Inferior parietal cortex (tissue), 1 donor: Measurements from ENCODE around the gene GIT2.
"Not testable (repeated sequence)": the region's sequence is repeated elsewhere in the genome, so short reads cannot be mapped to it uniquely, and the experiment has no call there.

Experiments used
- DNase-seq: peaks from one replicate; pipeline ENCODE4 v3.0.0-alpha.2; 2016; ENCODE audit errors: extremely low spot score

Gene GIT2

GRCh38 chr12:109946505-109946904 is 49.7 kb downstream of the GIT2 start:
- no peak for DNase-seq

GRCh38 chr12:109944561-109945359 is 51.4 kb downstream of the GIT2 start:
- DNase-seq, result no peak

GRCh38 chr12:109943811-109944210 is 52.4 kb downstream of the GIT2 start:
- DNase-seq, result no peak

- no peak for DNase-seq
Observed at GRCh38 chr12:109940339-109940923, 55.7 kb downstream of the GIT2 start.

DNA sequence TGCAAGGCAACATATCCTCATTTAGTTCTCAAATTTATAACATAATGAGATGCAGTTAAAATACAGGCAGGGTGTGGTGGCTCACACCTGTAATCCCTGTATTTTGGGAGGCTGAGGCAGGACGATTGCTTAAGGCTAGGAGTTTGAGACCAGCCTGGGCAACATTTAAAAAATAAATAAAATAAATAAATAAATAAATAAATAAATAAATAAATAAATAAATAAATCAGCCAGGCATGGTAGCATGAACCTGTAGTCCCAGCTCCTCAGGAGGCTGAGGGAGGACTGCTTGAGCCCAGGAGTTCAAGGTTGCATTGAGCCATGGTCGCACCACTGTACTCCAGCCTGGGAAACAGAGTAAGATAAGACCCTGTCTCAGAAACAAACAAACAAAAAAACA is 56.7 kb downstream of the GIT2 start:
- DNase-seq, result no peak

GRCh38 chr12:109938947-109939346 is 57.2 kb downstream of the GIT2 start:
- no peak for DNase-seq

GRCh38 chr12:109937371-109937770 is 58.8 kb downstream of the GIT2 start:
- no peak for DNase-seq

DNA sequence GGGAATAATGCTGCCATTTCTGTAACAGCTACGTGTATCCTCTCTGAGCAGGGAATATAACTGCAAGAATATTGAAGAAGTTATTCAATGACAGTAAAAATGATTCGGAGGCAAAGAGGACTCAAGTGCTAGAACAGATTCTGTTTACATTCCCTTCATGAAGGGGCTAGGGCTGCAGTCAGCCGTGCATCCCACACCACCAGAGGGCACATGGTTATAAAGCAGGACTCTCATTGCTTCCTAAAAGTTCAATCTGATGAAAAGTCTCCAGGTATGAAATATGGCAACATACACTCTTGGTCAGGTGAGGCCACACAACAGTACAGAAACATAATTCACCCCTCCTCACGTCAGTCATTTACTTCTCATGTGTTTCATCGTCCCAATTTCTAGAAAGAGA is 62.1 kb downstream of the GIT2 start:
- DNase-seq, result no peak

GRCh38 chr12:109932878-109933503 is 63.2 kb downstream of the GIT2 start:
- DNase-seq, result no peak

DNA sequence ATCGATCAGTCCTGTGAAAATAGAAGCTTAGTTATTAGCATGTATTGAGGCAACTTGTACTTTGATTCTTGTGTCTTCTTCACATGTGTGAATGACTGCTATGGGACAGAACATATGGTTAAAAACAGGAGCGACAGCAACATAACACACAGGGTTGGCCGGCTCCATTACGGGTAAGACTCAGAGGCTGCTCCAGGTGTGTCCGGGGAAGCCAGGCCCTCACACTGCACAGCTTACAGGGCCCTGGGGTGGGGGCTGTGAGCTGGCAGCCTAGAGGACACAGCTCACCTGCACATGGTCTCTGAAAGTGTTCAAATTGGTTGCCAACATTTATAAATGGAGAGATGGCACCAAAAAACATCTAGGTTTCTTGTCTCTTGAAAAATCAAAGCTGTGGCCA is 65.0 kb downstream of the GIT2 start:
- DNase-seq, result no peak

GRCh38 chr12:109930028-109930800 is 66.0 kb downstream of the GIT2 start:
- DNase-seq, result no peak

GRCh38 chr12:109929326-109929725 is 66.8 kb downstream of the GIT2 start:
- DNase-seq, result not testable (repeated sequence)

DNA sequence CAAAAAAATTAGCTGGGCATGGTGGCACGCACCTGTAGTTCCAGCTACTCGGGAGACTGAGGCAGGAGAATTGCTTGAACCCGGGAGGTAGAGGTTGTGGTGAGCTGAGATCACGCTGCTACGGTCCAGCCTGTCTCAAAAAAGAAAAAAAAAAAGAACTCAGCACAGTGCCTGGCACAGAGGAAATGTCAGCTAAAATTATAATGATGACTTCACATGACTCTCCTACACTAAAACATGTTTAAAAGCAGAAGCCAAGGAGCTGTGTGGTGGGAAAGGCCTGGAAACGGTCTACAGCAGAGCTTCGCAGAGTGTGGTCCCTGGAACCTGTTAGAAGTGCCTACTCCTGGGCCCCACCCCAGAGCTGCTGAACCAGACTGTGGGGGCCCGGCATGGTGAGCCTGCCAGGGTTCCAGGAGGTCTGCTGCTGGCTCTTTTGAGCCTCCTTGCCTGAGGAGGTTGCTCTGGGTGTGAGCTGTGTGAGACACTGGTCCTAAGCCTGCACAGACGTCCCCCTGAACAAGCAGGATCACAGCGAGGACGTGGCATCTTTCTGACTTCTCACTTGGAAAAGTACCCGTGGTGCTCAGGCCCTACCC is 68.0 kb downstream of the GIT2 start:
- no peak for DNase-seq

GRCh38 chr12:109927622-109928021 is 68.5 kb downstream of the GIT2 start:
- DNase-seq, result no peak

GRCh38 chr12:109926488-109927210 is 69.5 kb downstream of the GIT2 start:
- no peak for DNase-seq

DNA sequence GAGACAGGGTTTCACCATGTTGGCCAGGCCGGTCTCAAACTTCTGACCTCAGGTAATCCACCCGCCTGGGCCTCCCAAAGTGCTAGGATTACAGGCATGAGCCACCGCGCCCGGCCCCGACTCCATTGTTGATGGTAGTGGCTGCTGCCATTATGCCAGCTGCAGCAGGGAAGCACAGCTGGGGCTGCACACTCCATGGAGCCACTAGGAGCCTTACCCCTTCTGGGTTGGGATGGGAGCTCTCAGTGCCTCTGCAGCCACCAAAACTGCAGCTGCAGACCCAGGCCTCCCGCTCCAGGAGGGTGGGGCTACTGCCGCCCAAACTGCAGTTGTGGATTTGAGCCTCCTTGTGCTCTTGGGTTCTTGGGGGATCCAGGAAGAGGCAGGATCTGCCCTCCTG is 70.2 kb downstream of the GIT2 start:
- DNase-seq, result no peak

DNA sequence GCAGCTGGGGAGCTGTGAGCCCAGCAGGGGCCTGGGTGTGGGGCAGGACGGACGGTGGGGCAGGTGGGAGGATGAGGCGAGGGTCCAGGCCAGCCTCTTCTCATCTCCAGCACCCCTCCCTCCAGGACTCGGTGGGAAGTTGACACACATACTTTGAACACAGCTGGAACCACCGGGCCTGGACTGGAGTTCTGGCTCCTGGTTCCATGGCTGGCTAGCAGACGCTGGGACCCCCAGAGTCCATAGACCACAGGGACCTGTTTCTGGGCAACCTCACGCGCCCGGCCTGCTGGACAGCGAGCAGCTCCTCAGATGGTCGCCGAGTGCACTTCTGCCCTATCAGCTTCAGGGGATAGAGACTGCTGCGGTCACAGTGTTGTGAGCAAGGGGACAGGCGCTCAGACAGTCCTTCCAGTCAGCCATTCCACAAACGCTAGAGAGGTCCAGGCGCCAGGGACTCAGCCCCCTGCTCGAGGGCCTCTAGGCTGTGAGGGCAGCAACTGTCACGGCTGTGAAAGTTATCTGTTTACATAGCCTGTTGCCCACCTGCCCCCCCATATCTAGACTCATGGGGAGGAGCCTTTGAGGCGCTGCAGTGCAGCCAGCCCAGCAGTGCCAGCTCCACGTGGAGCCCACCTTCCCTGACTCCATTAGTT is 70.9 kb downstream of the GIT2 start:
- no peak for DNase-seq

DNA sequence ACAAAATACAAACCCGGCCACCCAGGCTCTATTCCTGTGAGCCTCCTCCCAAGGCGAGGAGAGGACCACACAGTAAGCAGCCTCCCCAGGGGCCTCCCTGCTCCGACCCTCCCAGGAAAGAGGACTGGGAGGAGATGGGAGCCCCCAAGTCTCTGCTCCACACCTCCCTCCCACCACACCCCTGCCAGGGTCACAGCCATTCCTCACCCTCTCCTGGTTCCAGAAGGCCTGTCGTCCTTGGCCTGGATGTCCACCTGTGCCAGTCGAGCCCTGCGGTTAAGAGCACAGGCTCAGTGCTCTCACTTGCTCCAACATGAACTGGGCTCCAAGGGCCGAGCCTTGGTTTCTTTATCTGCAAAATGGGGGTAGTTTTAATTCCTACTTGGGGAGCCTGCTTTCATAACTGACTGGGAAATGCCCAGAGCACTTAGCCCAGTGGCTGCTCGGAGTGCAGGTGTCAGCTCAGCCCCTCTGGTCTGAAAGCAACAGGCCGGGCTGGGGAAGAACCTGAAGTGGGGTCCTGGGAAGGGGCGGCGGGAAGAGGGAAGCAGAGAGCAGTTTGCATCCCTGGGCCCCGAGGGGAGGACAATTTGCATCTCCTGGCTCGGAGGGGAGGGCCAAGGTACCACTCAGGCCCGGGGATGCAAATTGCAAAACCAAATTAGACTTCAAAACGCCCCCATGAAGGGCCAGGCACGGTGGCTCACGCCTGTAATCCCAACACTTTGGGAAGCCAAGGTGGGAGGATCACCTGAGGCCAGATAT is 72.5 kb downstream of the GIT2 start:
- DNase-seq, result no peak

- DNase-seq, result no peak
Observed at GRCh38 chr12:109923038-109923437, 73.1 kb downstream of the GIT2 start.

DNA sequence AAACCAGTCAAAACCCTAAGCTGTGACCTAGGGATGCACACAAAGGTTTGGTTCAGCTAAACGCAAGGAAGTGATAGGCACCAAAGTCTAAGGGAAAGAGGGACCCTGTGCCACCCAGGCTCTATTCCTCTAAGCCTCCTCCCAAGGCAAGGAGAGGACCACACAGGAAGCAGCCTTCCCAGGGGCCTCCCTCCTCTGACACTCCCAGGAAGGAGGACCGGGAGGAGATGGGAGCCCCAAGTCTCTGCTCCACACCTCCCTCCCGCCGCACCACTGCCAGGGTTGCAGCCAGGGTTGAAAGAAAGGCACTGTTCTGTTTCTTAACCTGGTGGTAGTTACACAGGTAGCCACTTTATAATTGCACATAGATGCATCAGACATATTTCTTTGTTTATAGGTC is 74.2 kb downstream of the GIT2 start:
- DNase-seq, result no peak
